GM18870 (cell line): ENCODE data around the gene TNC.

ENCODE experiments used
- ATAC-seq: cut with Tn5 transposase; IDR thresholded peaks from one replicate; pipeline ENCODE4 v1.9.1; 2021; ENCODE audit warnings: moderate library complexity; ENCODE audit not compliant: unreplicated experiment

TNC gene

GRCh38 chr9:115117999-115118878, at the start of gene TNC:
Gene TNC, minus strand, starts transcription at chr9:115118157. Its CDS starts 27,139 bp downstream, at chr9:115091018.
- ATAC-seq, result no peak

GRCh38 chr9:115167175-115167574, 49.2 kb upstream of the TNC start:
- no peak for ATAC-seq

- no peak for ATAC-seq
Observed at GRCh38 chr9:115165233-115165632, 47.3 kb upstream of the TNC start.

- ATAC-seq, result peak; percentile 60
Observed at GRCh38 chr9:115164511-115164974, 46.6 kb upstream of the TNC start.

- ATAC-seq, result no peak
Observed at GRCh38 chr9:115162946-115163345, 45.0 kb upstream of the TNC start.

- ATAC-seq, result no peak
Observed at GRCh38 chr9:115161446-115161845, 43.5 kb upstream of the TNC start.

- ATAC-seq, result no peak
Observed at GRCh38 chr9:115158661-115159481, 40.9 kb upstream of the TNC start.

- no peak for ATAC-seq
Observed at GRCh38 chr9:115157245-115157674, 39.3 kb upstream of the TNC start.

GRCh38 chr9:115155037-115155436, 37.1 kb upstream of the TNC start:
- ATAC-seq, result no peak

GRCh38 chr9:115154617-115155016, 36.7 kb upstream of the TNC start:
- no peak for ATAC-seq

GRCh38 chr9:115152281-115152820, 34.4 kb upstream of the TNC start:
- no peak for ATAC-seq

GRCh38 chr9:115148721-115149120, 30.8 kb upstream of the TNC start:
- ATAC-seq, result no peak

GRCh38 chr9:115146581-115147021, 28.6 kb upstream of the TNC start:
- no peak for ATAC-seq

GRCh38 chr9:115144706-115145105, 26.7 kb upstream of the TNC start:
- no peak for ATAC-seq

GRCh38 chr9:115143689-115144088, 25.7 kb upstream of the TNC start:
- no peak for ATAC-seq

- no peak for ATAC-seq
Observed at GRCh38 chr9:115142517-115143270, 24.7 kb upstream of the TNC start.

GRCh38 chr9:115142090-115142489, 24.1 kb upstream of the TNC start:
- no peak for ATAC-seq

- ATAC-seq, result no peak
Observed at GRCh38 chr9:115141612-115142011, 23.7 kb upstream of the TNC start.

- no peak for ATAC-seq
Observed at GRCh38 chr9:115138151-115138550, 20.2 kb upstream of the TNC start.

GRCh38 chr9:115137526-115137925, 19.6 kb upstream of the TNC start:
- no peak for ATAC-seq
